Panc1 (cell line): Measurements from ENCODE around the gene NINJ2. TPM values are rescaled to one million over a fixed set of nuclear protein-coding genes. Genes with fewer than 3 reads are reported as not detected.

ENCODE experiments used
- ATAC-seq: fragments of 200-7000 bp; cut with Tn5 transposase; 2 replicates; pipeline ENCODE4 v1.9.1; 2020; ENCODE audit warnings: mild to moderate bottlenecking, moderate library complexity
- BruUV-seq: library from RNA; stranded (reverse); fragments of 400-500 nt; replicated peaks from 2 replicates; lab custom pipeline; 2021; lab: Mats Ljungman, UMichigan
- CTCF ChIA-PET: fragments of 300-600 bp; sonication (Branson Sonifier 250); formaldehyde crosslinking; loops from one replicate; lab custom pipeline; 2022; ENCODE audit warnings: antibody characterized with exemption; lab: Charles Lee
- POLR2A ChIA-PET: fragments of 300-600 bp; sonication (Branson Sonifier 250); formaldehyde crosslinking; loops from one replicate; lab custom pipeline; 2022; ENCODE audit warnings: antibody characterized with exemption; lab: Charles Lee
- DNase-seq: peaks from one replicate; pipeline ENCODE4 v3.0.0-alpha.2; 2010; ENCODE audit warnings: low read depth, low spot score
- H3K27ac ChIP-seq: 2 replicates; pipeline ENCODE4 v1.5.1; 2011; ENCODE audit warnings: mild to moderate bottlenecking, low read length, inconsistent platforms
- H3K27me3 ChIP-seq: fragments of 200-500 bp; sonication (Bioruptor generic); 2 replicates; pipeline ENCODE4 v1.6.0; 2014; ENCODE audit warnings: low read length, inconsistent platforms; ENCODE audit not compliant: control insufficient read depth, insufficient read depth
- H3K36me3 ChIP-seq: fragments of 200-500 bp; sonication (Bioruptor generic); 2 replicates; pipeline ENCODE4 v1.5.1; 2014; ENCODE audit warnings: inconsistent platforms, mild to moderate bottlenecking, low read length, moderate library complexity; ENCODE audit not compliant: control insufficient read depth, insufficient read depth
- H3K4me1 ChIP-seq: 2 replicates; pipeline ENCODE4 v1.5.1; 2011; ENCODE audit warnings: inconsistent platforms, mild to moderate bottlenecking, low read length, moderate library complexity; ENCODE audit not compliant: control insufficient read depth, insufficient read depth
- H3K4me3 ChIP-seq, 2 experiments: 2 replicates each; pipeline ENCODE4 v1.5.1; 2011 to 2012; ENCODE audit warnings: low read depth in 2 of 2, low read length in 2 of 2, mild to moderate bottlenecking in 2 of 2, inconsistent platforms in 1 of 2, moderate library complexity in 1 of 2
- H3K9me3 ChIP-seq: fragments of 200-500 bp; sonication (Bioruptor generic); 2 replicates; pipeline ENCODE4 v1.5.1; 2014; ENCODE audit warnings: low read depth, mild to moderate bottlenecking, inconsistent platforms, low read length, moderate library complexity; ENCODE audit not compliant: control insufficient read depth, insufficient read depth
- POLR2AphosphoS5 ChIP-seq: IDR thresholded peaks from 2 replicates; pipeline ENCODE4 v1.6.1; 2012; ENCODE audit warnings: mild to moderate bottlenecking, low read depth, low read length, moderate library complexity
- REST ChIP-seq, 2 experiments: IDR thresholded peaks; 2 replicates each; pipeline ENCODE4 v1.6.1; 2011 to 2012; ENCODE audit warnings: low read depth in 2 of 2, control low read depth in 1 of 2, low read length in 1 of 2, mild to moderate bottlenecking in 1 of 2, moderate library complexity in 1 of 2; ENCODE audit not compliant: insufficient read depth in 1 of 2
- SIN3A ChIP-seq: IDR thresholded peaks from 2 replicates; pipeline ENCODE4 v1.6.1; 2012; ENCODE audit warnings: low read depth, mild to moderate bottlenecking, low read length, moderate library complexity, borderline replicate concordance; ENCODE audit not compliant: insufficient read depth
- TCF7L2 ChIP-seq: IDR thresholded peaks from 2 replicates; pipeline ENCODE4 v1.6.1; 2011; ENCODE audit warnings: mild to moderate bottlenecking, low read depth, low read length, inconsistent platforms
- in situ Hi-C: cut with HindIII; loops from 2 replicates; pipeline ENCODE4 v1.10.0; 2016; ENCODE audit warnings: low sequenced_read_pairs, low pct_unique_long_range_greater_than_20kb
- intact Hi-C: fragments of 100-400 bp; cut with micrococcal nuclease; formaldehyde crosslinking; loops from one replicate; pipeline ENCODE4 v1.10.0; 2022; ENCODE audit not compliant: unreplicated experiment
- total RNA-seq: library from RNA; stranded (reverse); gene quantifications from one replicate; pipeline ENCODE4 v1.2.1, GENCODE V29; 2021; ENCODE audit not compliant: unreplicated experiment
- TF ChIP-seq, protein P1 (sequence below): fragments of 450-650 bp; IDR thresholded peaks from 2 replicates; pipeline ENCODE4 v1.5.1; 2017; ENCODE audit warnings: mild to moderate bottlenecking

Gene NINJ2
- total RNA-seq, 1 experiment from 2014 or later, result 1.9 TPM

- CTCF ChIA-PET, result no interaction called here
- in situ Hi-C loops (no loop called here), intact Hi-C loops (no loop called here)
- ATAC-seq (peak; percentile 46; the same call in 1 of the 2 replicates), DNase-seq (no peak)
- peak overlapping the region; percentile 49 for H3K27ac ChIP-seq
- TF ChIP-seq, protein P1, sequence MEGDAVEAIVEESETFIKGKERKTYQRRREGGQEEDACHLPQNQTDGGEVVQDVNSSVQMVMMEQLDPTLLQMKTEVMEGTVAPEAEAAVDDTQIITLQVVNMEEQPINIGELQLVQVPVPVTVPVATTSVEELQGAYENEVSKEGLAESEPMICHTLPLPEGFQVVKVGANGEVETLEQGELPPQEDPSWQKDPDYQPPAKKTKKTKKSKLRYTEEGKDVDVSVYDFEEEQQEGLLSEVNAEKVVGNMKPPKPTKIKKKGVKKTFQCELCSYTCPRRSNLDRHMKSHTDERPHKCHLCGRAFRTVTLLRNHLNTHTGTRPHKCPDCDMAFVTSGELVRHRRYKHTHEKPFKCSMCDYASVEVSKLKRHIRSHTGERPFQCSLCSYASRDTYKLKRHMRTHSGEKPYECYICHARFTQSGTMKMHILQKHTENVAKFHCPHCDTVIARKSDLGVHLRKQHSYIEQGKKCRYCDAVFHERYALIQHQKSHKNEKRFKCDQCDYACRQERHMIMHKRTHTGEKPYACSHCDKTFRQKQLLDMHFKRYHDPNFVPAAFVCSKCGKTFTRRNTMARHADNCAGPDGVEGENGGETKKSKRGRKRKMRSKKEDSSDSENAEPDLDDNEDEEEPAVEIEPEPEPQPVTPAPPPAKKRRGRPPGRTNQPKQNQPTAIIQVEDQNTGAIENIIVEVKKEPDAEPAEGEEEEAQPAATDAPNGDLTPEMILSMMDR, result no peak
- peak overlapping the region in 1 of 2 experiments; percentile 18; a peak in 2 of 4 replicates for H3K4me3 ChIP-seq
- H3K4me1 ChIP-seq, result peaks cover 9% of the 10 kb centered on the region
- H3K36me3 ChIP-seq, result no peaks in the 10 kb centered on the region
- POLR2A ChIA-PET, result interaction anchor here (0.6 kb wide), 1 partner anchor 65 kb away, joined by 3 read pairs; no protein-coding TSS in a partner anchor
- H3K27me3 ChIP-seq, result no peaks in the 10 kb centered on the region
- BruUV-seq, result no TSS peak
- no peaks in the 10 kb centered on the region for H3K9me3 ChIP-seq
Observed at GRCh38 chr12:662566-663292, 516 bp downstream of the NINJ2 start.

GRCh38 chr12:661720-662486 lies 1.3 kb downstream of the NINJ2 start:
- Histone ChIP-seq H3K36me3 (no peaks in the 10 kb centered on the region), H3K27ac (peak overlapping the region; percentile 49; the same call in 1 of the 2 replicates), H3K4me3 (no peak overlapping the region), H3K4me1 (peaks cover 9% of the 10 kb centered on the region), H3K27me3 (no peaks in the 10 kb centered on the region), H3K9me3 (no peaks in the 10 kb centered on the region)
- DNase-seq (no peak), ATAC-seq (no peak)
- no TSS peak for BruUV-seq
- ChIA-PET POLR2A (no interaction called here), CTCF (no interaction called here)
- TF ChIP-seq POLR2AphosphoS5 (no peak), REST (IDR thresholded peaks at IDR 0.05; ENCODE audit: insufficient read depth in 1 of 2, low read depth in 2 of 2, low read length in 1 of 2) (no peak), SIN3A (no peak), TCF7L2 (no peak)
- TF ChIP-seq, protein P1, result no peak
- intact Hi-C loops (no loop called here), in situ Hi-C loops (no loop called here)
